NCI-H2107 treated with DMSO at 0.1 percent for 48 hours (cell line): ENCODE measurements around the gene PDZRN3.

ENCODE experiments used
- DNase-seq: peaks from one replicate; lab custom pipeline; 2025; ENCODE audit not compliant: unreplicated experiment; lab: John Stamatoyannopoulos, UW

The PDZRN3 gene

DNA sequence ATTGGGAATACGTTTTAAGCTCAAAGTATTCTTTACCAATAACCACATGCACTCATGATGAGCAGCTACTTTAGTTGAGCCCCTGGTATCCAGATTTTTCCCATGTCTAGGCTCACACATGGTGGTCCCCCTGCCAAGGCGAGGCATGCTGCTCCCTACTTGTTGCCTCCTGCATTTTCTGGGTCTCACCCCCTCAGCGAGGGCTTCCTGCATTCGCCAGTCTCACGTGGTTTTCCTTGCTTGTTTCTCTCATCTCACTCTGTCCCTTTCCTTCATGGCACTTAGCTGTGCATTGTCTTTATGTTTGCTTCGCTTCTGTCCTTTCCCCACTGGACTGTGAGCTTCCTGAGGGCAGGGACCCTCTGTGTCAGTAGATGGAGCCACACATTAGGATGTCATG is 99.2 kb downstream of the PDZRN3 start:
- no peak for DNase-seq

DNA sequence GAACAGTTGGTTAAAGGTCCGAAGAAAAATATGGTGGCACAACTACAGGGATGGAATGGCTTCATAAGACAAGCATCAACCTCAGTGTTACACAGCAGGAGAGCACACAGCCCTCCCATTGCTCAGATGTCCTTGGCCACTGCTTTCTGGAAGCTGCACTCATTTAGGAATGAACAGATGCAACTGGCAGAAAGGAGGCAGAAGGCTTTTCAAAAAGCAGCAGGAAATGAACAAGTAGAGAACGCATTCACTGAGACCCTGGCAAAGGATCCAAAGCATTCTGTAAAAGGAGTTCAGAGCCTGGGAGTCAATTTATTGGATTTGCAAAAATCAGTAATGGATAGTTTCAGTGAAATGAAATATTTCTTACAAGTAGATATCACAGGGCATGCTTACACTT is 101.1 kb downstream of the PDZRN3 start:
- no peak for DNase-seq

DNA sequence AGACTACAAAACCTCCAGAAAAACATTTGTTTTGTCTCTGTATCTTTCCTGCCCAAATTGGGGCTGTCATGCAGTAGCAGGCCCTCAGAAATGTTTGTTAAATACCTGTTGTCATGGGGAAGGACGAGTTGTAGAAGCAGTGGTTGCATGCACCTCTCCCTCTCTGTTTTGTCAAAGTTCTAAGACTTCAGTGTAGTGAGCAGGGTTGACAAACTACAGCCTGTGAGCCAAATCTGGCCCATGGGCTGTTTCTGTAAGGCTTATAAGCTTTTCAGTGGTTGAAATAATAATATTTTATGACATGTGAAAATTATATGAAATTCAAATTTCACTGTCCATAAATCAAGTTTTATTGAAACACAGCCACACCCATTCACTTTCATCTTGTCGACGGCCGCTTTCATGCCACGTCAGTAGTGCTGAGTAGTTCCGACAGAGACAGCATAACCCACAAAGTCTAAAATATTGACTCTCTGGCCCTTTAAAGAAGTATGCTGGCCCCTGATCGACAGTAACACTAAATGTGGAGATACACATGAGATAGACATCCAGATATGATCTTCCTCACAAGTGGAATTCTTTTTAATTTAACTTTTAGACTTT is 102.9 kb downstream of the PDZRN3 start:
- no peak for DNase-seq

DNA sequence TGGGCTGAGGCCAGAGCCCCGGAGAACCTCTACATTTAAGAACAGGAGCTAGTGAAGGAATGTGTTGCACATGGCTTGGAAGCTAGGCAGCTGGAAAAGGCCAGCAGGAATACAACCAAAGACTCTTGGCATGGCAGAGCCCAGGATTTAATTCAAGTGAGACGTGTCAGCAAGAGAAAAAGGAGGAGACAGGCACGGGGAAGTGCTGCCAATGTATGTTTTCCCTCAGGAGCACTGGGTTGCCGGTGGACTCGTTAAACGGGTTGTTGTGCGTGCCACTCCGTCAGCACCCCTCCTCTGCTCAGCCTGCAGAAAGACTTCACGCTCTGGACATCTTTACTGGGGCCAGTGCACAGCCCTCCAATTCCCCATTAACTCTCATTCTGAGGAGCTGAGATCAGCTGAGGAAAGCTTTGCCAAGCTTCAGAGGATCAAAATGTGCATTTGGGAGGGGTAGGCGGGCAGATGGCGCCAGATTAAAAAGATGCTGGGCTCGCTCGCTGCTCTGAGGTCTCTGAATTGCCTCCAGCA is 103.7 kb downstream of the PDZRN3 start:
- no peak for DNase-seq

DNA sequence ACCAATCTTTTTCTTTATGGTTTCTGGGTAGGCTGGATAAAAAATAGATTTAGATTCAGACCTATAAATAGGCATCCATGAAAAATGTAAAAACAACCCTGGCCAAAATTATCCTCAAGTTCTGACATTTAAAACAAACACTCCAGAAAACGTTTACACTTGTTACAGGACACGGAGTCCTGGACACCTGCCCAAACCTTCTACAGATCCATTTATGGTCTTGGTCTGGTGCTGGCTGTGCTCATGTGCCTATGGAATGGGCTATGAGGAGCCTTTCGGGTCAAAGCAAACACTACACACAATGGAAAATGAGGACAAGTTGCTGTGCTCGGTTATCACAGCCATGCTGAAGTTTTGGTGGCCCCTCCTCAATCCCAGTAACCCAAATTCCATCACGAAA is 108.1 kb downstream of the PDZRN3 start:
- DNase-seq, result no peak

DNA sequence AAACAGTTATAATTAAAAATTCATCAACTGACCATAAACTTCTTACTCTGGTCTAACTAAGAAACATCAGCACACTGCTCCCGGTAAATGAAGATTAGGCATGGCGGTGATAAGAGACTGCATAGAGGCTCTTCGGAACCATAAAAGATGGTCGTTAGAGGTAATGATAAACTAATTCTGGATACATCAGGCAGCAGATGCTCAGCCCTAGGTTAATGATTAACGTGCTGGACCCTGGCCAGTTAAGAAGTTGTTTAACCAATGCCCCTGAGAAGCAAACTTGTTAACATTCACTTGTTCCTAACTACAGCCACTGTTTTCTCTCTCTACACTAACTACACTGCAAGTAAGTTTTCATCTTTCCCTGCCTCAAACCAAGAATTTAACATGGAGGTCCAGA is 111.5 kb downstream of the PDZRN3 start:
- DNase-seq, result no peak

DNA sequence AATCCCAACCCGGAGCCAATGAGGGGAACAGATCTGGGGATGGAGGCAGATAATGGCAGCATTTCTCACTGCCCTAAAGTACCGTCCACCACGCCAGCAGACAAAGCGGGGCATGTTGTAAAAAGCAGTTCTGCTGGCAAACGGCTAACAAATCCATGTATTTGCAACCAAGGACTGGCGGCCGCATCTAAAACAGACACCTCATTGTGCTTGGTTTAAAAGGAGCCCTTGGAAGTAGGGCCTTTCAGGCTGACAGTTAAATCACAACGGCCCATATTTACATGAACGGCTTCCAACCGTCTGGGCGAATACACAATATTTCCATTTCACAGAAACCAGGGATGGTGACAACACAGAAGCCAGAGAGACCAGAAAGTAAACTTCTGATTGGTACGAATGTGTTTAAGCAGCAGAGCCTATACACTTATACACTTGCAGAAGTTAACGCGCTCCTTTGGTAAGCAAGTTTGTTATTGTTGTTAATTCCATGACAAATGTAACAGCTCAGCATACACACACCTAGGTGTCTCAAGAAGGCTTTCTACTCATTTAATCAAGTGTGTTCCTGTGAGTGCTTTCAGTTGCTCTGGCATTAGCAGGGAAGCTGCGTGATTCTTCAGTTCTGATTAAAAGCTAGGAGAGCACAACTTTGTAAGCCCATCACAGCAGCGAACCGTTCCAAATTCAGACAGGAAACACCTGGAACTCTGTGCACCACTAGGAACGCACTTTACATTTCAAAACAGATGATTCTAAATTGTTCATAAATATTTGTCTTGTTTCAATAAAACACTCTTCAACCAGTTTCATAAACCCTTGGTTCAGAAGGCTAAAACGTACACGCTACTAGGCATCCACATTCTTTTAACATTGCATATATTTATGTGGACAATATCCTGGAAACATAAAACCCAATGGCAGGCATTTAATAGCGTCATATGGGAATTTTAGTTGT is 112.9 kb downstream of the PDZRN3 start:
- DNase-seq, result no peak

DNA sequence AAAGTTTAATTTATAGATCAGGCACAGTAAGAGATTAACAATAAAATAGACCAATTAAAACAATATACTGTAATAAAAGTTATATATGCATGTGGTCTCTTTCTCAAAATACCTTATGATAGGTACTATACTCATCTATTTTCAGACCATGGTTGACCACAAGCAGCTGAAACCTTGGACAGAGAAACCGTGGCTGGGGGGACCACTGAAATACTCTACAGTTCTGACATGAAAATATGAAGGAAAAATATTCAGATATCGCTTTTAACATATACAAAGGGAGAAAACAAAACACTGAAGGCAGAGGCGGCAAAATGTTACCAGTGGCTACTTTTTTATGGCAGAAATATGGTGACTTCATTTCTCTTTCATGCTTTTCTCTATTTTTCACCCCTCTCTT is 114.0 kb downstream of the PDZRN3 start:
- no peak for DNase-seq

DNA sequence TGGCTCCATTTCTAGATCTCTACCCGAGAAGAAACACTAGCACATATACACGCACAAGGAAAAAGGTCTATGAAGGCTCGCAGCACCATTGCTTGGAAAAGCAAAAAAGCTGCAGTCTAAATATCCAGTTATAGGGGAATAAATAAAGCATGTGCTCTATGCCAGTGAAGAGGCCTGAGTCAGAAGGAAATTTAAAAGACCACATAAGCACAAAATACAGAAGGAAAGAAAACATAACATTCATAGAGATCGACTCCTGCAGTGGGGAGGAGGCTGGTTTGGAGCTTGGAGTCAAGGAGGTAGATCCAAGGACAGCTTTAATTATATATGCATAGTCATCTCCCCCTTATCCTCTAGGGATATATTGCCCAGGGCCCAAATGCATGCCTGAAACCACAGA is 114.4 kb downstream of the PDZRN3 start:
- no peak for DNase-seq

DNA sequence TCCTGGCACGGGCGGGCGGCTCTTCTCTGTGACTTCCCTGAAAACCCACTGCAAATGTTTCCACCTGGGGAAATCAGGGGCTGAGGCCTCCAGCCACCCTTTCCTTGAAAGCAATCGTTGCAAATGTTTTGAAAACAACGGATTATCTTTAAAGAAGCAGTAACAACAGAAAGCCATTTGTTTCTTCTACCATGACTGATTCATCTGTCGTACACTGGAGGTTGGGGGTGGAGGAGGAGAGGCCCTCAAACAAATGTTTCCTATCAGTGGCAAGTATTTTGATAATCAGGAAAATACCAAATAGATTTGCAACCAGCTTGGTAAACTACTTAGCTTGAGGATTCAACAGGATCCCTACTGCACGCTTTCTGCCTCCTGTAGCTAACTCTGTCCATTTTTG is 114.9 kb downstream of the PDZRN3 start:
- no peak for DNase-seq

DNA sequence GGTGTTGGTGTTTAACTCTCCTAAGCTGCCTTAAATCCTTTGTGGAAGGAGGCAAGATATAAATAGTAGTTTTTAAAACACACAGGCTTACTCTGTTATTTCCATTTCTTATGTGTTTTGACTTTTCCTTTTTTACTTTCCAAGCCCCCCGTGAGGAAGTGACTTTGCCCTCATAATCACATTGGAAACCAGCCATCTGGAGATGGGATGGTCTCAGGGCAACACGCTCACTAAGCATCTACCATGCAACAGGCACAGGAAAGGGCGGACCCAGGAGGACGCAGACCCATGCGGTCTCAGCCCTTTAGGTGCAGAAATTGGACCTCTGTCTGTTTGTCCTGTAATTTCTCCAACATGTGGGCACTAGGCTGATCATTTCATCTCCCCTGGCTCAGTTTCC is 115.7 kb downstream of the PDZRN3 start:
- no peak for DNase-seq

DNA sequence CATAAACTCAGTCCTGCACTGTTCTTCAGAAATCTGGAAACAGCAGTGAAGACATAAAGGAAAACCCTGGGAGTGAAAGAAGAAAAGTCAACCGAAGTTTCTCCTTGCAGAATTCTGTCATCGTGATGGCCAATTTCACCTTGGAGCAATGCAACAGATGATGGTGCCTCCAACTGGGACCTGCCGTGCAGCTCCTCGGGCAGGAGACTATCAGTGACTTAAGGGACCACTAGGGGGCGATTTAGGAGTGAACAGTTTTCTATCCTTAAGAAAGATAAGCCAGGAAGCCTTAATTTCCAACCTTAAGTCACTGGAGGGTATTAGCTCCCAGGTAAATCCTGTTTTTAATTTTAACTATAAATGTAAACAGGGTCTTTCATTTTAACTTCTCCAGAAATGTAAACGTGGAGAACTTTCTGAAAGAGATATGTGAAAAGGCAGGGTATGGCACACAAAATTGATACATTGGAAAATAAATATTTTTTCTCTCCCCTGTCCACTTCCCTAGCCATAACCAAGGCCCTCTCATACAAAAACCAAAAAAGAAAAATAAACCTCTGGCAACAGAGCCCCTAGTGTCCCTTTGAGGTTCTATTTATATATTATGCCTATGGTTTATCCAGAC is 116.3 kb downstream of the PDZRN3 start:
- DNase-seq, result peak; percentile 38

DNA sequence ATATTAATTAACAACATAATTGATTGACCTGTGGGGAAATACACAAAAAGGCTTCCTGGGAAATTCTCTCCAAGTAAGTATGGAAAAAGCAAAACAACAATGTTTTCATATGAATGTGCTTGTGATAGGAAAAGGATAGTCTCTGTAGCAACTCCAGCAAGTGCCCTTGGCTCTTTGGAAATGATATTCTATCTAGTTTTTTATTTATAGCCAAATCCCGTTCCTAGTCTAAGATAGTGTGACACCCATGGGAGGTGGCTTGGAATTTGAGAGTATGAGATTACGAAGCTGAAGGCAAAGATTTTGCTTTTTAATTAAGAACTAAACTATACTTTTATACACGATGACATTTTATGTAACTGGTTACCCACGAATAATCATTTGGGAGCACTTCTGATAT is 119.9 kb downstream of the PDZRN3 start:
- no peak for DNase-seq

DNA sequence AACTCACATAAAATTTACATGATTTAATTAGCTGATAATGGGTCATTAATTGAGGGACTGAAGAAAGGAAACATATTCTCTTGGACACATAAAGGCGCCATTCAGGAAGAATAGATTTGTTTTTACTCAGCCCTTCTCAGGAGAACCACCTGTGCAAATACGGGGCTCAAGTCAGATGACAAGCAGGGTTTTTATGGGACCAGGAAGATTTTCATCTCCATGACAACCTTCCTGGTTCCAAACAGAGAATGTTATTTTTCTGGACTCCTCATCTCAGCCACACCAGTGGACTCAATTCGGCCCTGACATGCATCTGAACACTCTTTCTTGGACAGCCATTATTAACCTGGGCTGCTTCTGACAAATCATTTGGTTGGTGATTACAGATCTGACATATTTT is 120.5 kb downstream of the PDZRN3 start:
- no peak for DNase-seq

DNA sequence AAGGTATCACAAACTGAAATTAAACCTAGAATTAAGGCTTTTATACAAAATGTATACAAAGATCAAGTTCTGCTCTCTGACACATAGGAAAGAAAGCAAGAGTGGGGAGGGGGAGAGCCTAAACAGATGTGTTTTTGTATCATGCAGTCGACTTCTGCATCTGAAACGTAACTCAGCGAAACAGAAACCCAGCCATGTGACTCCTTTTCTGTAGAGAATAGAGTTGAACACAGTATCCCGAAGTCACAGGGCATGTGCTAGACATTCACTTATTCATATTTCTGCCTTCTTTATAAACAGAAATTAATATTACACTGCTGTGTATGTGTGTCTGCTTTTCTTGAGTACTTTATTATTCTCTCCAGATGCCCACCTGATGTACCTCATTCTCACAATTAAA is 121.0 kb downstream of the PDZRN3 start:
- DNase-seq, result no peak

DNA sequence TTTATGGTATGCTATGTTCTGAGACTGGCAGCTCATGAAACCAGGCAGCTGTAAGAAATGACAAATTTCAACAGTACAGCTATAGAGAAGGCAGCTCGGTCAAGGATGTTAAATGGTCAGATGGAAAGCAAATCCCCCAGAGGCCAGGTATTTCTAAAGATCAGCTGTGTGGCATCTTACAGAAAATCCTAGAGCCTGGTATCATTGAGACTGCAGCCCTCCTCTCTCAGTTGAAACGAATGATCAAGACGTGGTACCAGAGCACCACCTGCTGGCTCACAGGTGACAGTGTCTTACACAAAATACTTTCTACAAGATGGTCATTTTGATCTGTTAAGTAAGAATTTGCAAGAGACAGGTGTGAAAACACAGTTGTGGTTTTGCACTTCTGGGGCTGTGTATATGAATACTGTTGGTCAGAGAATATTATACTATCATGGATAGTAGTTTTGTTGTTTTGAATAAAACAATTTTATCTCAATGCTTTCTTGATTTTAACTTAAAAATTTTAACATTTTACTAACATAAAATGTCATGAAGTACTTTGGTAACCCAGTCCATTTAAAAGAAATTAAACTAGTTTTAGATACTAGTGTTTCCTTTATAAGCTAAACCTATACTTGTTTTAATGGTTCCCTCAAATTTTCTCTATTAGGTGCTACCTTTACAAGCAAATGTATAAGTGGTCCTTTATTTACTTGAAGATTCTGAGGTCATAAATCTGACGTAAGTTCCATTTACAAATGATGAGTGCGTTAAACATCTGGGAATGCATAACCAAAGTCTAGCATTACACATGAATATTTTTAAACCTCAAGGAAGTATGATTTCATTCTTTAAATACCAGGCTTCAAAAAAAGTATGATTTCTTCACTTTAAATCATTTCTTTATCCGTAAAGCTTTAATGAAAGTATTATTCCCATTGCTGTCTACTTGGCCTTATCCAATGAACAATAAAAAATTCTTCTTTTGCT is 121.8 kb downstream of the PDZRN3 start:
- peak; percentile 27 for DNase-seq

DNA sequence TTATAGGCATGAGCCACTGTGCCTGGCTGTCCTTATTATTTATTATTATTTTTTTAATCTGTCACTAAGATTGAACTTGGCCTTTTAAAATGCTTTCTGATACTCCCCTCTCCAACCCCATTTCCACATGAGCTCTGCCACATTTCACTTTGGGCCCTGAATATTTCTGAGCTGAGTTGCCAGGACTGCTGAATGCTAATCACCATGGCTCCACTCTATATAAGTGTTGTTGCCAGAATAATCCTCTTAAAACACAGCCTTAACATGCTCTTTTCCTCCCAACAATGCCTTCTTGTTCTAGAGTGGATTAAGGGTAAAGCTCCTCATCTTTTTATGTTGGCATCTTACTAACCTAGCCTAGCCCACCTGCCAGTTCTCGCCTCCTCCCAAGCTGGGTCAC is 124.4 kb downstream of the PDZRN3 start:
- no peak for DNase-seq

DNA sequence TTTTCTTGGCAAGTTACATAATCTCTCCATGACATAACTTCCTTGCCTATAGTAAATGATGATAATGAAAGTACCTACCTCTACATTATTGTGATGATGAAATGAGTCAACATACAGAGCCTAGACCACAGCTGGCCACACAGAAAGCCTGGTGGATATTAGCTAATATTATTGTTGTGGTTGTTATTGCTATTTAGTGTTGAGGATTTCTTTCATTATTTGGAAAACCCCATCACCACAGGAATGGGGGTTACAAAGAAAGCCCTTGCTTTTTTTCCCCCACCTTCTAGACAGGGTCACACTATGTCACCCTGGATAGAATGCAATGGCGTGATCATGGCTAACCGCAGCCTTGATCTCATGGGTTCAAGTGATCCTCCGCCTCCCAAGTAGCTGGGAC is 125.0 kb downstream of the PDZRN3 start:
- DNase-seq, result no peak

DNA sequence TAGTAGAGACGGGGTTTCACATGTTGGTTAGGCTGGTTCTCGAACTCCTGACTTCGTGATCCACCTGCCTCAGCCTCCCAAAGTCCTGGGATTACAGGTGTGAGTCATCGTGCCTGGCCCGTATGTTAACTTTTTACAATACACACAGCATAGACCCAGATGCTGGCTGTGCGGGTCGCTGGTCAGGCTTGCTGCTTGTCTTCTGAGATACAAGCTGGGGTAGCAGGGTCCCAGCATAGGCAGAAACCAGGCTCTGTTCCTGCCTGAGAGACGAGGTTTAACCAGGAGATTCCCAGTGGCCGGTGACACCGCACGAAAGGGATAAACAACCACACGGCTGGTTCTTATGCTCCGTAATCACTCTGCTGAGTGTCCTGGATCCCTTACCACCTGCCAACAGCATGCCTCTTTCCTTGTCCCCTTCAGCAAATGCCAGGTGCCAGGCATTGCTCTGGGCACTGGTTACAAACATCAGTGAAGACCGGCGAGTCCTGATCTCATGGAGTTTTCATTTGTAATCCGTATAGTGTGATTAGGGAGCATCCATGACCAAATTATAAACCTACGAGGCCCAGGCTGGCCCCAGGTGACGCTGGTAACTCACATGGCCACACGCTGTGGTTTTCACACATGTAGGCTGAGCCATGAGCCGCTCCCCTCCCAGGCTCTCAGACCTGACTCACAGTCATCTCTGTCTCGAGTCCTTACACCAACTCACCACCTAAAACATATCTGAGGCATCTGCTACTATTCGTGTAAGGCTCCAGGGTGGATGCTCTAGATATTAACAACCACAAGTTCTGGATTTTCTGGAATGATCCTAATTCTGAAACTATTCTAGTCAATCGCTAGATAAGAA is 125.7 kb downstream of the PDZRN3 start:
- no peak for DNase-seq
